Panc1 (cell line): ENCODE results near the gene TEN1. TPM values are rescaled to one million over a fixed set of nuclear protein-coding genes. Genes with fewer than 3 reads are reported as not detected.

ENCODE experiments used
- ATAC-seq: fragments of 200-7000 bp; cut with Tn5 transposase; 2 replicates; pipeline ENCODE4 v1.9.1; 2020; ENCODE audit warnings: mild to moderate bottlenecking, moderate library complexity
- BruUV-seq: library from RNA; stranded (reverse); fragments of 400-500 nt; replicated peaks from 2 replicates; lab custom pipeline; 2021; lab: Mats Ljungman, UMichigan
- CTCF ChIA-PET: fragments of 300-600 bp; sonication (Branson Sonifier 250); formaldehyde crosslinking; loops from one replicate; lab custom pipeline; 2022; ENCODE audit warnings: antibody characterized with exemption; lab: Charles Lee
- POLR2A ChIA-PET: fragments of 300-600 bp; sonication (Branson Sonifier 250); formaldehyde crosslinking; loops from one replicate; lab custom pipeline; 2022; ENCODE audit warnings: antibody characterized with exemption; lab: Charles Lee
- DNase-seq: peaks from one replicate; pipeline ENCODE4 v3.0.0-alpha.2; 2010; ENCODE audit warnings: low read depth, low spot score
- H3K27ac ChIP-seq: 2 replicates; pipeline ENCODE4 v1.5.1; 2011; ENCODE audit warnings: mild to moderate bottlenecking, low read length, inconsistent platforms
- H3K27me3 ChIP-seq: fragments of 200-500 bp; sonication (Bioruptor generic); 2 replicates; pipeline ENCODE4 v1.6.0; 2014; ENCODE audit warnings: low read length, inconsistent platforms; ENCODE audit not compliant: control insufficient read depth, insufficient read depth
- H3K36me3 ChIP-seq: fragments of 200-500 bp; sonication (Bioruptor generic); 2 replicates; pipeline ENCODE4 v1.5.1; 2014; ENCODE audit warnings: inconsistent platforms, mild to moderate bottlenecking, low read length, moderate library complexity; ENCODE audit not compliant: control insufficient read depth, insufficient read depth
- H3K4me1 ChIP-seq: 2 replicates; pipeline ENCODE4 v1.5.1; 2011; ENCODE audit warnings: inconsistent platforms, mild to moderate bottlenecking, low read length, moderate library complexity; ENCODE audit not compliant: control insufficient read depth, insufficient read depth
- H3K4me3 ChIP-seq, 2 experiments: 2 replicates each; pipeline ENCODE4 v1.5.1; 2011 to 2012; ENCODE audit warnings: low read depth in 2 of 2, low read length in 2 of 2, mild to moderate bottlenecking in 2 of 2, inconsistent platforms in 1 of 2, moderate library complexity in 1 of 2
- H3K9me3 ChIP-seq: fragments of 200-500 bp; sonication (Bioruptor generic); 2 replicates; pipeline ENCODE4 v1.5.1; 2014; ENCODE audit warnings: low read depth, mild to moderate bottlenecking, inconsistent platforms, low read length, moderate library complexity; ENCODE audit not compliant: control insufficient read depth, insufficient read depth
- CTCF ChIP-seq: fragments of 450-650 bp; IDR thresholded peaks from 2 replicates; pipeline ENCODE4 v1.5.1; 2017; ENCODE audit warnings: mild to moderate bottlenecking
- POLR2AphosphoS5 ChIP-seq: IDR thresholded peaks from 2 replicates; pipeline ENCODE4 v1.6.1; 2012; ENCODE audit warnings: mild to moderate bottlenecking, low read depth, low read length, moderate library complexity
- REST ChIP-seq, 2 experiments: IDR thresholded peaks; 2 replicates each; pipeline ENCODE4 v1.6.1; 2011 to 2012; ENCODE audit warnings: low read depth in 2 of 2, control low read depth in 1 of 2, low read length in 1 of 2, mild to moderate bottlenecking in 1 of 2, moderate library complexity in 1 of 2; ENCODE audit not compliant: insufficient read depth in 1 of 2
- SIN3A ChIP-seq: IDR thresholded peaks from 2 replicates; pipeline ENCODE4 v1.6.1; 2012; ENCODE audit warnings: low read depth, mild to moderate bottlenecking, low read length, moderate library complexity, borderline replicate concordance; ENCODE audit not compliant: insufficient read depth
- TCF7L2 ChIP-seq: IDR thresholded peaks from 2 replicates; pipeline ENCODE4 v1.6.1; 2011; ENCODE audit warnings: mild to moderate bottlenecking, low read depth, low read length, inconsistent platforms
- in situ Hi-C: cut with HindIII; loops from 2 replicates; pipeline ENCODE4 v1.10.0; 2016; ENCODE audit warnings: low sequenced_read_pairs, low pct_unique_long_range_greater_than_20kb
- intact Hi-C: fragments of 100-400 bp; cut with micrococcal nuclease; formaldehyde crosslinking; loops from one replicate; pipeline ENCODE4 v1.10.0; 2022; ENCODE audit not compliant: unreplicated experiment
- total RNA-seq: library from RNA; stranded (reverse); gene quantifications from one replicate; pipeline ENCODE4 v1.2.1, GENCODE V29; 2021; ENCODE audit not compliant: unreplicated experiment

Gene TEN1
- total RNA-seq, 1 experiment from 2014 or later, result 41.3 TPM

- no peak overlapping the region for H3K27ac ChIP-seq
- peaks cover 20% of the 10 kb centered on the region for H3K4me1 ChIP-seq
- no peak overlapping the region for H3K4me3 ChIP-seq
- ChIA-PET POLR2A (interaction anchor here (0.6 kb wide), 1 partner anchor 89 kb away, joined by 5 read pairs; no protein-coding TSS in a partner anchor), CTCF (no interaction called here)
- H3K9me3 ChIP-seq, result no peaks in the 10 kb centered on the region
- H3K36me3 ChIP-seq, result peaks cover 3% of the 10 kb centered on the region
- DNase-seq (no peak), ATAC-seq (no peak)
- no peaks in the 10 kb centered on the region for H3K27me3 ChIP-seq
- intact Hi-C loops, result no loop called here
- in situ Hi-C loops, result no loop called here
- no TSS peak for BruUV-seq
- TF ChIP-seq POLR2AphosphoS5 (no peak), CTCF (no peak), REST (IDR thresholded peaks at IDR 0.05; ENCODE audit: insufficient read depth in 1 of 2, low read depth in 2 of 2, low read length in 1 of 2) (no peak)
Measured at GRCh38 chr17:76024353-76024752, 45.3 kb downstream of the TEN1 start.

GRCh38 chr17:76025294-76025693, 46.3 kb downstream of the TEN1 start:
- Histone ChIP-seq H3K4me3 (no peak overlapping the region), H3K9me3 (no peaks in the 10 kb centered on the region), H3K36me3 (peaks cover 3% of the 10 kb centered on the region), H3K4me1 (peaks cover 27% of the 10 kb centered on the region), H3K27ac (no peak overlapping the region), H3K27me3 (no peaks in the 10 kb centered on the region)
- no peak for DNase-seq
- POLR2A ChIA-PET, result no interaction called here
- intact Hi-C loops, result no loop called here
- CTCF ChIA-PET, result no interaction called here
- in situ Hi-C loops, result no loop called here
- BruUV-seq, result no TSS peak
- no peak for TF ChIP-seq POLR2AphosphoS5
- no peak for ATAC-seq

- CTCF ChIA-PET, result interaction anchor here (0.9 kb wide), 1 partner anchor 12 kb away, joined by 3 read pairs; no protein-coding TSS in a partner anchor
- DNase-seq, result no peak
- peaks cover 3% of the 10 kb centered on the region for H3K36me3 ChIP-seq
- H3K27me3 ChIP-seq, result no peaks in the 10 kb centered on the region
- TSS peak; percentile 67 for BruUV-seq
- peaks cover 27% of the 10 kb centered on the region for H3K4me1 ChIP-seq
- peak; percentile 80 for ATAC-seq
- intact Hi-C loops (no loop called here), in situ Hi-C loops (no loop called here)
- peak overlapping the region; percentile 84 for H3K27ac ChIP-seq
- TF ChIP-seq SIN3A (no peak), CTCF (no peak), POLR2AphosphoS5 (no peak), REST (IDR thresholded peaks at IDR 0.05; ENCODE audit: insufficient read depth in 1 of 2, low read depth in 2 of 2, low read length in 1 of 2) (no peak), TCF7L2 (no peak)
- peak overlapping the region; percentile 59 to 63 for H3K4me3 ChIP-seq
- POLR2A ChIA-PET, result interaction anchor here (0.5 kb wide), 1 partner anchor 242 kb away, joined by 3 read pairs; no protein-coding TSS in a partner anchor
- H3K9me3 ChIP-seq, result no peaks in the 10 kb centered on the region
Measured at GRCh38 chr17:76026714-76027158, 47.7 kb downstream of the TEN1 start.
